ENCODE results near the gene COPB2. TPM values are rescaled to one million over a fixed set of nuclear protein-coding genes. Genes with fewer than 3 reads are reported as not detected.
"Not testable (repeated sequence)": the region's sequence is repeated elsewhere in the genome, so short reads cannot be mapped to it uniquely, and the experiment has no call there.

Gene COPB2
- total RNA-seq, 1 experiment from 2014 or later, result 95.8 TPM

- ATAC-seq, result no peak
- no peak overlapping the region for H3K9ac ChIP-seq (ENCODE audit: low read length)
- no peak for TF ChIP-seq CTCF (conservative IDR thresholded peaks at IDR 0.05; ENCODE audit: low read depth, low read length)
- TF ChIP-seq EZH2phosphoT487 (IDR thresholded peaks at IDR 0.05; ENCODE audit: borderline replicate concordance, low read length), result no peak
- H3K4me3 ChIP-seq (ENCODE audit: low read length), result no peak overlapping the region
- intact Hi-C loops (cut with micrococcal nuclease), result no loop called here
- H3K27ac ChIP-seq (ENCODE audit: low read length), result no peak overlapping the region
- no peak for DNase-seq
- no peaks in the 10 kb centered on the region for H3K4me1 ChIP-seq (ENCODE audit: insufficient read depth, low read length)
- ChIA-PET CTCF (interaction anchor here (0.5 kb wide), 1 partner anchor 16 kb away, joined by 3 read pairs; no protein-coding TSS in a partner anchor), POLR2A (ENCODE audit: unreplicated experiment) (no interaction called here)
- H2AFZ ChIP-seq (ENCODE audit: low read length), result no peak overlapping the region
- H3K79me2 ChIP-seq (ENCODE audit: low read length), result no peaks in the 10 kb centered on the region
- H3K9me2 ChIP-seq (replicated peaks; ENCODE audit: low read length), result no peaks in the 10 kb centered on the region
- BruUV-seq (replicated peaks), result no TSS peak
- no peaks in the 10 kb centered on the region for H4K20me1 ChIP-seq (ENCODE audit: low read length)
- no peaks in the 10 kb centered on the region for H3K27me3 ChIP-seq (ENCODE audit: low read length)
- no peak overlapping the region for H3K4me2 ChIP-seq (ENCODE audit: low read length)
- H3K36me3 ChIP-seq (ENCODE audit: low read depth, low read length), result no peaks in the 10 kb centered on the region
- no peaks in the 10 kb centered on the region for H3K9me3 ChIP-seq (ENCODE audit: low read length)
- H3F3A ChIP-seq (ENCODE audit: low read length, unreplicated experiment), result no peaks in the 10 kb centered on the region
Observed at GRCh38 chr3:139416275-139416674, 26.8 kb upstream of the COPB2 start.

- H3K27me3 ChIP-seq (ENCODE audit: low read length), result no peaks in the 10 kb centered on the region
- TF ChIP-seq EZH2phosphoT487 (IDR thresholded peaks at IDR 0.05; ENCODE audit: borderline replicate concordance, low read length) (no peak), CTCF (conservative IDR thresholded peaks at IDR 0.05; ENCODE audit: low read depth, low read length) (no peak), EZH2 (IDR thresholded peaks at IDR 0.05; ENCODE audit: low read length, unreplicated experiment) (no peak)
- ATAC-seq (no peak), DNase-seq (no peak)
- no peaks in the 10 kb centered on the region for H3K79me2 ChIP-seq (ENCODE audit: low read length)
- H3K4me1 ChIP-seq (ENCODE audit: insufficient read depth, low read length), result no peaks in the 10 kb centered on the region
- H3K9me2 ChIP-seq (replicated peaks; ENCODE audit: low read length), result no peaks in the 10 kb centered on the region
- no peak overlapping the region for H3K27ac ChIP-seq (ENCODE audit: low read length)
- H3K9ac ChIP-seq (ENCODE audit: low read length), result no peak overlapping the region
- CTCF ChIA-PET, result no interaction called here
- H3F3A ChIP-seq (ENCODE audit: low read length, unreplicated experiment), result no peaks in the 10 kb centered on the region
- H3K36me3 ChIP-seq (ENCODE audit: low read depth, low read length), result no peaks in the 10 kb centered on the region
- no peak overlapping the region for H2AFZ ChIP-seq (ENCODE audit: low read length)
- POLR2A ChIA-PET (ENCODE audit: unreplicated experiment), result no interaction called here
- H3K4me3 ChIP-seq (ENCODE audit: low read length), result no peak overlapping the region
- H3K9me3 ChIP-seq (ENCODE audit: low read length), result no peaks in the 10 kb centered on the region
- H4K20me1 ChIP-seq (ENCODE audit: low read length), result no peaks in the 10 kb centered on the region
- BruUV-seq (replicated peaks), result no TSS peak
- intact Hi-C loops (cut with micrococcal nuclease), result no loop called here
- no peak overlapping the region for H3K4me2 ChIP-seq (ENCODE audit: low read length)
Observed at GRCh38 chr3:139414608-139415224, 25.3 kb upstream of the COPB2 start.

- ATAC-seq; H3K4me1 ChIP-seq (ENCODE audit: insufficient read depth, low read length); POLR2A ChIA-PET (ENCODE audit: unreplicated experiment); H3F3A ChIP-seq (ENCODE audit: low read length, unreplicated experiment); H3K36me3 ChIP-seq (ENCODE audit: low read depth, low read length); H4K20me1 ChIP-seq (ENCODE audit: low read length); H3K27ac ChIP-seq (ENCODE audit: low read length); CTCF ChIA-PET; H3K9ac ChIP-seq (ENCODE audit: low read length); intact Hi-C loops (cut with micrococcal nuclease); H3K9me2 ChIP-seq (replicated peaks; ENCODE audit: low read length); BruUV-seq (replicated peaks); H3K27me3 ChIP-seq (ENCODE audit: low read length); DNase-seq; H3K4me2 ChIP-seq (ENCODE audit: low read length); H3K79me2 ChIP-seq (ENCODE audit: low read length); H2AFZ ChIP-seq (ENCODE audit: low read length); H3K9me3 ChIP-seq (ENCODE audit: low read length); H3K4me3 ChIP-seq (ENCODE audit: low read length): not testable (repeated sequence)
Observed at GRCh38 chr3:139412891-139413290, 23.4 kb upstream of the COPB2 start.

GRCh38 chr3:139401155-139401554 lies 11.7 kb upstream of the COPB2 start:
- H4K20me1 ChIP-seq (ENCODE audit: low read length); H3K9me2 ChIP-seq (replicated peaks; ENCODE audit: low read length); H3K27ac ChIP-seq (ENCODE audit: low read length); BruUV-seq (replicated peaks); H3K9me3 ChIP-seq (ENCODE audit: low read length); H3K4me2 ChIP-seq (ENCODE audit: low read length); H3K36me3 ChIP-seq (ENCODE audit: low read depth, low read length); H2AFZ ChIP-seq (ENCODE audit: low read length); H3K79me2 ChIP-seq (ENCODE audit: low read length); H3K9ac ChIP-seq (ENCODE audit: low read length); DNase-seq; CTCF ChIA-PET; intact Hi-C loops (cut with micrococcal nuclease); H3F3A ChIP-seq (ENCODE audit: low read length, unreplicated experiment); ATAC-seq; H3K4me3 ChIP-seq (ENCODE audit: low read length); H3K4me1 ChIP-seq (ENCODE audit: insufficient read depth, low read length); H3K27me3 ChIP-seq (ENCODE audit: low read length); POLR2A ChIA-PET (ENCODE audit: unreplicated experiment): not testable (repeated sequence)

All from PC-3 (cell line).